A549 (cell line): ENCODE data around the gene MRPL11.

ENCODE experiments used
- CBX8 ChIP-seq: fragments of 200-600 bp; sonication (generic); IDR thresholded peaks from 2 replicates; pipeline ENCODE4 v1.6.1; 2016
- CHD2 ChIP-seq: fragments of 150-350 bp; IDR thresholded peaks from 2 replicates; pipeline ENCODE4 v1.6.1; 2014; ENCODE audit warnings: low read length; ENCODE audit not compliant: partially characterized antibody
- CHD4 ChIP-seq: fragments of 200-600 bp; sonication (generic); IDR thresholded peaks from 2 replicates; pipeline ENCODE4 v1.6.1; 2016; ENCODE audit warnings: antibody characterized with exemption, mild to moderate bottlenecking, borderline replicate concordance
- EP300 ChIP-seq, 2 experiments: fragments of >200 bp; sonication (Bioruptor Twin); formaldehyde crosslinking; IDR thresholded peaks; 2 replicates in 1 of 2; 3 replicates in 1 of 2; pipeline ENCODE4 v1.6.1; 2016 to 2017
- ESRRA ChIP-seq: fragments of 150-350 bp; IDR thresholded peaks from 2 replicates; pipeline ENCODE4 v1.6.1; 2014; ENCODE audit warnings: mild to moderate bottlenecking, low read length, borderline replicate concordance
- POLR2AphosphoS2 ChIP-seq: conservative IDR thresholded peaks from 2 replicates; pipeline ENCODE4 v1.6.1; 2012; ENCODE audit warnings: low read length, improper control_type of control experiment, inconsistent platforms
- RAD21 ChIP-seq, 2 experiments: fragments of >200 bp in 1 of 2; sonication (Bioruptor Twin) in 1 of 2; formaldehyde crosslinking in 1 of 2; IDR thresholded peaks in 1 of 2; conservative IDR thresholded peaks in 1 of 2; 2 replicates in 1 of 2; 3 replicates in 1 of 2; pipeline ENCODE4 v1.6.1; 2012 to 2018; ENCODE audit warnings: inconsistent platforms in 1 of 2
- SREBF2 ChIP-seq: fragments of 450-650 bp; IDR thresholded peaks from 2 replicates; pipeline ENCODE4 v1.6.1; 2014; ENCODE audit warnings: mild to moderate bottlenecking, moderate library complexity
- TF ChIP-seq, protein P1 (sequence below): fragments of 150-350 bp; IDR thresholded peaks from 2 replicates; pipeline ENCODE4 v1.6.1; 2014; ENCODE audit warnings: low read depth, mild to moderate bottlenecking, low read length
- TF ChIP-seq, protein P2 (sequence below): IDR thresholded peaks from 2 replicates; pipeline ENCODE4 v1.6.1; 2012
- TF ChIP-seq, protein P3 (sequence below): fragments of >200 bp; sonication (Bioruptor Twin); formaldehyde crosslinking; IDR thresholded peaks from 3 replicates; pipeline ENCODE4 v1.5.1; 2016
- TF ChIP-seq, protein P4 (sequence below): fragments of 250-450 bp; sonication (Bioruptor Pico); IDR thresholded peaks from 2 replicates; pipeline ENCODE4 v1.5.0; 2021; ENCODE audit warnings: mild to moderate bottlenecking, moderate library complexity, borderline replicate concordance
- TF ChIP-seq, protein P5 (sequence below): fragments of 200-600 bp; sonication (generic); IDR thresholded peaks from 2 replicates; pipeline ENCODE4 v1.6.1; 2016; ENCODE audit warnings: antibody characterized with exemption, mild to moderate bottlenecking, moderate library complexity
- TF ChIP-seq, protein P6 (sequence below): fragments of >200 bp; sonication (Bioruptor Twin); formaldehyde crosslinking; IDR thresholded peaks from 2 replicates; pipeline ENCODE4 v1.6.1; 2016

DNA sequence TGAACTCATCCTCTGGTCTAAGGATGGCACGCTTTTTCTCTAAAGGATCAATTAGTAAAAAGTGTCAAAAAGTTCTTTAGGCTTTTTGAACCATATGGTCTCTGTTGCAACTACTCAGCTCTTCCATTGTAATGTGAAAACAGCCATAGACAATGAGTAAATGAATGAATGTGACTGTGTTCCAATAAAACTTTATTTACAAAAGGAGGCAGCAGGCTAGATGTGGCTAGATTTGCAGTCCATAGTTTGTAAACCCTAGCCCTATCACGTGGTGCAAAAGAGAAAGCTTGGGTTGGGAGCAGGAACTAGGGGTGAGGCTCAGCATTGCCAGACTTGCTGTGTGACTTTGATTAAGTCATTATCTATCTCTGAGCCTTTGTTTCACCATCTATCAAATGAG, 23.2 kb downstream of the MRPL11 start:
- TF ChIP-seq, protein P1, sequence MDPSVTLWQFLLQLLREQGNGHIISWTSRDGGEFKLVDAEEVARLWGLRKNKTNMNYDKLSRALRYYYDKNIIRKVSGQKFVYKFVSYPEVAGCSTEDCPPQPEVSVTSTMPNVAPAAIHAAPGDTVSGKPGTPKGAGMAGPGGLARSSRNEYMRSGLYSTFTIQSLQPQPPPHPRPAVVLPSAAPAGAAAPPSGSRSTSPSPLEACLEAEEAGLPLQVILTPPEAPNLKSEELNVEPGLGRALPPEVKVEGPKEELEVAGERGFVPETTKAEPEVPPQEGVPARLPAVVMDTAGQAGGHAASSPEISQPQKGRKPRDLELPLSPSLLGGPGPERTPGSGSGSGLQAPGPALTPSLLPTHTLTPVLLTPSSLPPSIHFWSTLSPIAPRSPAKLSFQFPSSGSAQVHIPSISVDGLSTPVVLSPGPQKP: no peak
- TF ChIP-seq, protein P2, sequence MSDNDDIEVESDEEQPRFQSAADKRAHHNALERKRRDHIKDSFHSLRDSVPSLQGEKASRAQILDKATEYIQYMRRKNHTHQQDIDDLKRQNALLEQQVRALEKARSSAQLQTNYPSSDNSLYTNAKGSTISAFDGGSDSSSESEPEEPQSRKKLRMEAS: no peak
- TF ChIP-seq CHD2 (no peak), ESRRA (no peak), POLR2AphosphoS2 (no peak), EP300 (IDR thresholded peaks at IDR 0.05) (no peak), CBX8 (no peak), RAD21 (conservative IDR thresholded peaks at IDR 0.05 in 1 of 2, IDR thresholded peaks at IDR 0.05 in 1 of 2) (no peak), SREBF2 (no peak), CHD4 (no peak)
- TF ChIP-seq, protein P3, sequence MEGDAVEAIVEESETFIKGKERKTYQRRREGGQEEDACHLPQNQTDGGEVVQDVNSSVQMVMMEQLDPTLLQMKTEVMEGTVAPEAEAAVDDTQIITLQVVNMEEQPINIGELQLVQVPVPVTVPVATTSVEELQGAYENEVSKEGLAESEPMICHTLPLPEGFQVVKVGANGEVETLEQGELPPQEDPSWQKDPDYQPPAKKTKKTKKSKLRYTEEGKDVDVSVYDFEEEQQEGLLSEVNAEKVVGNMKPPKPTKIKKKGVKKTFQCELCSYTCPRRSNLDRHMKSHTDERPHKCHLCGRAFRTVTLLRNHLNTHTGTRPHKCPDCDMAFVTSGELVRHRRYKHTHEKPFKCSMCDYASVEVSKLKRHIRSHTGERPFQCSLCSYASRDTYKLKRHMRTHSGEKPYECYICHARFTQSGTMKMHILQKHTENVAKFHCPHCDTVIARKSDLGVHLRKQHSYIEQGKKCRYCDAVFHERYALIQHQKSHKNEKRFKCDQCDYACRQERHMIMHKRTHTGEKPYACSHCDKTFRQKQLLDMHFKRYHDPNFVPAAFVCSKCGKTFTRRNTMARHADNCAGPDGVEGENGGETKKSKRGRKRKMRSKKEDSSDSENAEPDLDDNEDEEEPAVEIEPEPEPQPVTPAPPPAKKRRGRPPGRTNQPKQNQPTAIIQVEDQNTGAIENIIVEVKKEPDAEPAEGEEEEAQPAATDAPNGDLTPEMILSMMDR: no peak
- TF ChIP-seq, protein P4, sequence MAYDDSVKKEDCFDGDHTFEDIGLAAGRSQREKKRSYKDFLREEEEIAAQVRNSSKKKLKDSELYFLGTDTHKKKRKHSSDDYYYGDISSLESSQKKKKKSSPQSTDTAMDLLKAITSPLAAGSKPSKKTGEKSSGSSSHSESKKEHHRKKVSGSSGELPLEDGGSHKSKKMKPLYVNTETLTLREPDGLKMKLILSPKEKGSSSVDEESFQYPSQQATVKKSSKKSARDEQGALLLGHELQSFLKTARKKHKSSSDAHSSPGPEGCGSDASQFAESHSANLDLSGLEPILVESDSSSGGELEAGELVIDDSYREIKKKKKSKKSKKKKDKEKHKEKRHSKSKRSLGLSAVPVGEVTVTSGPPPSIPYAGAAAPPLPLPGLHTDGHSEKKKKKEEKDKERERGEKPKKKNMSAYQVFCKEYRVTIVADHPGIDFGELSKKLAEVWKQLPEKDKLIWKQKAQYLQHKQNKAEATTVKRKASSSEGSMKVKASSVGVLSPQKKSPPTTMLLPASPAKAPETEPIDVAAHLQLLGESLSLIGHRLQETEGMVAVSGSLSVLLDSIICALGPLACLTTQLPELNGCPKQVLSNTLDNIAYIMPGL: no peak
- TF ChIP-seq, protein P5, sequence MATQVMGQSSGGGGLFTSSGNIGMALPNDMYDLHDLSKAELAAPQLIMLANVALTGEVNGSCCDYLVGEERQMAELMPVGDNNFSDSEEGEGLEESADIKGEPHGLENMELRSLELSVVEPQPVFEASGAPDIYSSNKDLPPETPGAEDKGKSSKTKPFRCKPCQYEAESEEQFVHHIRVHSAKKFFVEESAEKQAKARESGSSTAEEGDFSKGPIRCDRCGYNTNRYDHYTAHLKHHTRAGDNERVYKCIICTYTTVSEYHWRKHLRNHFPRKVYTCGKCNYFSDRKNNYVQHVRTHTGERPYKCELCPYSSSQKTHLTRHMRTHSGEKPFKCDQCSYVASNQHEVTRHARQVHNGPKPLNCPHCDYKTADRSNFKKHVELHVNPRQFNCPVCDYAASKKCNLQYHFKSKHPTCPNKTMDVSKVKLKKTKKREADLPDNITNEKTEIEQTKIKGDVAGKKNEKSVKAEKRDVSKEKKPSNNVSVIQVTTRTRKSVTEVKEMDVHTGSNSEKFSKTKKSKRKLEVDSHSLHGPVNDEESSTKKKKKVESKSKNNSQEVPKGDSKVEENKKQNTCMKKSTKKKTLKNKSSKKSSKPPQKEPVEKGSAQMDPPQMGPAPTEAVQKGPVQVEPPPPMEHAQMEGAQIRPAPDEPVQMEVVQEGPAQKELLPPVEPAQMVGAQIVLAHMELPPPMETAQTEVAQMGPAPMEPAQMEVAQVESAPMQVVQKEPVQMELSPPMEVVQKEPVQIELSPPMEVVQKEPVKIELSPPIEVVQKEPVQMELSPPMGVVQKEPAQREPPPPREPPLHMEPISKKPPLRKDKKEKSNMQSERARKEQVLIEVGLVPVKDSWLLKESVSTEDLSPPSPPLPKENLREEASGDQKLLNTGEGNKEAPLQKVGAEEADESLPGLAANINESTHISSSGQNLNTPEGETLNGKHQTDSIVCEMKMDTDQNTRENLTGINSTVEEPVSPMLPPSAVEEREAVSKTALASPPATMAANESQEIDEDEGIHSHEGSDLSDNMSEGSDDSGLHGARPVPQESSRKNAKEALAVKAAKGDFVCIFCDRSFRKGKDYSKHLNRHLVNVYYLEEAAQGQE: no peak
- TF ChIP-seq, protein P6, sequence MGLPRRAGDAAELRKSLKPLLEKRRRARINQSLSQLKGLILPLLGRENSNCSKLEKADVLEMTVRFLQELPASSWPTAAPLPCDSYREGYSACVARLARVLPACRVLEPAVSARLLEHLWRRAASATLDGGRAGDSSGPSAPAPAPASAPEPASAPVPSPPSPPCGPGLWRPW: no peak
